Heart right ventricle (tissue), 16 donors: ENCODE data around the gene GPATCH1. TPM values are rescaled to one million over a fixed set of nuclear protein-coding genes. Genes with fewer than 3 reads are reported as not detected.

Experiments used
- ATAC-seq, 8 donors: fragments of 200-7000 bp; cut with Tn5 transposase; one replicate each; pipeline ENCODE4 v1.9.1; 2020; ENCODE audit warnings: mild to moderate bottlenecking in 8 of 8, moderate library complexity in 8 of 8, moderate number of reproducible peaks in 1 of 8
- DNase-seq, 2 donors: peaks; one replicate each; pipeline ENCODE4 v3.0.0-alpha.2; 2020
- H3K27ac ChIP-seq, 10 donors: fragments of 200-600 bp; sonication (generic) in 2 of 10; one replicate each; pipeline versions ENCODE4 v1.5.0 to v1.8.0; 2020 to 2022; ENCODE audit warnings: mild to moderate bottlenecking in 3 of 10
- H3K27me3 ChIP-seq, 7 donors: fragments of 200-600 bp; one replicate each; pipeline ENCODE4 v1.8.0; 2021 to 2022; ENCODE audit warnings: mild to moderate bottlenecking in 2 of 7
- H3K36me3 ChIP-seq, 9 donors: fragments of 200-600 bp; sonication (generic) in 1 of 9; one replicate each; pipeline versions ENCODE4 v1.5.0 to v1.8.0; 2020 to 2022; ENCODE audit warnings: mild to moderate bottlenecking in 2 of 9
- H3K4me1 ChIP-seq, 9 donors: fragments of 200-600 bp; sonication (generic) in 1 of 9; one replicate each; pipeline versions ENCODE4 v1.5.0 to v1.8.0; 2020 to 2022; ENCODE audit warnings: mild to moderate bottlenecking in 4 of 9
- H3K4me3 ChIP-seq, 10 donors: fragments of 200-600 bp; sonication (generic) in 2 of 10; one replicate each; pipeline versions ENCODE4 v1.5.0 to v1.8.0; 2020 to 2022; ENCODE audit warnings: mild to moderate bottlenecking in 7 of 10, moderate library complexity in 2 of 10
- H3K9me3 ChIP-seq, 11 donors: fragments of 200-600 bp in 10 of 11; sonication (generic) in 2 of 11; one replicate each; pipeline versions ENCODE4 v1.5.0 to v1.8.0; 2013 to 2022; ENCODE audit warnings: mild to moderate bottlenecking in 2 of 11, control low read depth in 1 of 11, moderate library complexity in 1 of 11
- CTCF ChIP-seq, 9 donors: fragments of 200-600 bp; sonication (generic) in 2 of 9; IDR thresholded peaks; one replicate each; pipeline versions ENCODE4 v1.5.0 to v1.8.0; 2021 to 2022; ENCODE audit warnings: antibody characterized with exemption in 9 of 9, mild to moderate bottlenecking in 5 of 9, moderate library complexity in 1 of 9
- whole genome bisulfite sequencing, 2 donors: extraction: QIAGEN DNeasy Blood & Tissue Kit; methylation state at CpG; one replicate each; pipeline ENCODE4 v1.1.7; 2013; ENCODE audit warnings: inconsistent platforms in 1 of 2; 5-methylcytosine and 5-hydroxymethylcytosine counted together
- intact Hi-C, 10 donors: fragments of 100-400 bp; cut with DNase I; formaldehyde crosslinking; loops; one replicate each; pipeline versions ENCODE4 v1.11.1 to v1.14.2; 2022
- polyA plus RNA-seq, 2 donors: library from polyadenylated mRNA; stranded (reverse); fragments of 200-250 nt; gene quantifications; one replicate each; pipeline ENCODE4 v1.2.3, GENCODE V29; 2013
- total RNA-seq, 10 donors: library from RNA; stranded (reverse); fragmentation: NEBNext Ultra II Directional in 3 of 10; extraction: Animal tissue kit (Norgen Biotek cat#: 25700) in 3 of 10; gene quantifications; one replicate each; pipeline versions ENCODE4 v1.2.1 to v1.2.4, GENCODE V29; 2021 to 2023
- donor health status: Arrhythmogenic right ventricular cardiomyopathy.
- donor health status: ischemic (EF 13 %, LVEDD 7.1; RV severe dilation, severe dysfunction).
- donor health status: healthy with polysubstance abuse.
- donor health status: DM: no; HTN: yes; CAD: no.
- donor health status: DM: no; HTN: no; CAD: no.
- donor health status: ischemic (EF 25% LVEDD 6.9; RV normal size, moderate dysfunction).
- donor health status: ischemic (EF 25% LVEDD 5.7; RV mildly dilated, moderate dysfunction).
- donor health status: healthy.
- donor health status: DM: yes; HTN: yes; CAD: no.
- donor health status: Ischemic cardiomyopathy.
- donor health status: ischemic (EF 35%, LVEDD 5.7; RV mildly dilated, moderate dysfunction).
- donor health status: nonischemic (EF 11% LVEDD 7.7; RV severe dilation, severe dysfunction).
- donor health status: DM: yes; HTN: yes; CAD: no.
- donor health status: PGD.
- donor health status: ischemic (EF 29% LVEDD 5.4; RV normal size, mild dysfunction).
- donor health status: nonischemic (EF 23%, LVEDD 6.1; RV moderate dilation, normal function).

GPATCH1 gene
- total and polyA plus RNA-seq, 12 donors, result 3.1 to 7.4 (median 5.1) TPM

- TF ChIP-seq CTCF (IDR thresholded peaks at IDR 0.05), result peak in 5 of 9 donors; percentile 17 to 41 (median 33)
- 0 to 1% methylated on average over 64 to 65 of the region's 65 CpGs for WGBS, 2 donors
- Histone ChIP-seq H3K36me3 (no peaks in the 10 kb centered on the region), H3K9me3 (no peaks in the 10 kb centered on the region), H3K27me3 (no peaks in the 10 kb centered on the region), H3K27ac (peak overlapping the region; percentile 79 to 97 (median 94)), H3K4me3 (peak overlapping the region; percentile 46 to 90 (median 79)), H3K4me1 (peaks cover 7 to 46% (median 26%) of the 10 kb centered on the region in 9 donors)
- DNase-seq, result peak; percentile 94 to 97
- ATAC-seq, result peak; percentile 94 to 98 (median 96)
- intact Hi-C loops, result loop anchor here in 5 of 10 donors (2.0 to 5.0 kb wide), 4 partner anchors 32 to 205 kb away; partner anchors contain the start of genes CEBPG (in 1 of the 5), CEP89 (in 1 of the 5) and FAAP24 (in 1 of the 5)
Measured at GRCh38 chr19:33176670-33177416, 95.9 kb downstream of the GPATCH1 start.

GRCh38 chr19:33177417-33177979, 96.5 kb downstream of the GPATCH1 start:
- no peaks in the 10 kb centered on the region for H3K9me3 ChIP-seq
- intact Hi-C loops, result loop anchor here in 5 of 10 donors (2.0 to 5.0 kb wide), 4 partner anchors 33 to 205 kb away; partner anchors contain the start of genes CEBPG (in 1 of the 5), CEP89 (in 1 of the 5) and FAAP24 (in 1 of the 5)
- H3K4me1 ChIP-seq, result peaks cover 7 to 46% (median 26%) of the 10 kb centered on the region in 9 donors
- peak overlapping the region; percentile 79 to 97 (median 94) for H3K27ac ChIP-seq
- H3K27me3 ChIP-seq, result no peaks in the 10 kb centered on the region
- H3K36me3 ChIP-seq, result no peaks in the 10 kb centered on the region
- 0 to 1% methylated on average over 35 to 38 of the region's 38 CpGs for WGBS, 2 donors
- TF ChIP-seq CTCF (IDR thresholded peaks at IDR 0.05), result peak in 8 of 9 donors; percentile 38 to 74 (median 54)
- no peak for DNase-seq
- peak overlapping the region; percentile 46 to 90 (median 76) for H3K4me3 ChIP-seq
- peak in 2 of 8 donors; percentile 46 to 61 for ATAC-seq

Other genes starting within 250 kb of the GPATCH1 start
- under 1 TPM in 1 of 10 donors, not detected in 9; 0.24 TPM for gene SLC7A9, start 211.4 kb upstream of the GPATCH1 start, total RNA-seq
- under 1 TPM in 1 of 2 donors, not detected in 1; 0.12 TPM for gene SLC7A9, start 211.4 kb upstream of the GPATCH1 start, polyA plus RNA-seq
- 10 to 100 TPM in 6 of 10 donors, 1 to 10 TPM in 4; 7.8 to 13.9 (median 10.4) TPM for gene CEP89, start 109.2 kb upstream of the GPATCH1 start, total RNA-seq
- gene CEP89, start 109.2 kb upstream of the GPATCH1 start, polyA plus RNA-seq, result 1 to 10 TPM; 7.5 to 8.3 TPM
- 1 to 10 TPM in 1 of 10 donors, under 1 TPM in 9; 0.40 to 1.3 (median 0.58) TPM for gene FAAP24, start 108.9 kb upstream of the GPATCH1 start, total RNA-seq
- gene FAAP24, start 108.9 kb upstream of the GPATCH1 start, polyA plus RNA-seq, result 1 to 10 TPM in 1 of 2 donors, not detected in 1; 1.3 TPM
- 1 to 10 TPM in 6 of 10 donors, under 1 TPM in 4; 0.33 to 2.1 (median 1.2) TPM for gene RHPN2, start 16.3 kb upstream of the GPATCH1 start, total RNA-seq
- under 1 TPM; 0.68 to 0.95 TPM for gene RHPN2, start 16.3 kb upstream of the GPATCH1 start, polyA plus RNA-seq
- gene WDR88, start 50.9 kb downstream of the GPATCH1 start, total RNA-seq, result under 1 TPM in 2 of 10 donors, not detected in 8; 0.13 to 0.37 TPM
- not detected for gene WDR88, start 50.9 kb downstream of the GPATCH1 start, polyA plus RNA-seq
- gene LRP3, start 113.1 kb downstream of the GPATCH1 start, total RNA-seq, result 10 to 100 TPM; 13.7 to 23.6 (median 16.3) TPM
- 1 to 10 TPM; 8.5 to 9.9 TPM for gene LRP3, start 113.1 kb downstream of the GPATCH1 start, polyA plus RNA-seq
- gene SLC7A10, start 144.7 kb downstream of the GPATCH1 start, total RNA-seq, result under 1 TPM in 3 of 10 donors, not detected in 7; 0.31 to 0.70 (median 0.64) TPM
- gene SLC7A10, start 144.7 kb downstream of the GPATCH1 start, polyA plus RNA-seq, result under 1 TPM; 0.61 to 0.66 TPM
- gene CEBPA, start 221.4 kb downstream of the GPATCH1 start, total RNA-seq, result 1 to 10 TPM in 8 of 10 donors, under 1 TPM in 2; 0.71 to 7.7 (median 2.8) TPM
- 1 to 10 TPM; 3.4 to 4.4 TPM for gene CEBPA, start 221.4 kb downstream of the GPATCH1 start, polyA plus RNA-seq